ENCODE data around the gene WDCP.

The WDCP gene

GRCh38 chr2:24009680-24010476 is 37.3 kb downstream of the WDCP start, which contains the start of gene MFSD2B:
MFSD2B (plus strand) TSS chr2:24010085; CDS start chr2:24010097, 12 bp downstream.
- no peaks in the 10 kb centered on the region for H3K9me3 Mint-ChIP-seq
- DNase-seq: no peak
- peaks cover 2% of the 10 kb centered on the region for H3K4me1 Mint-ChIP-seq
- CTCF ChIA-PET: interaction anchor here (1.7 kb wide), 1 partner anchor 185 kb away, joined by 4 read pairs; no protein-coding TSS in a partner anchor
- no peak within 1 kb of the TSS for H3K4me3 Mint-ChIP-seq
- H3K27ac Mint-ChIP-seq: no peak within 1 kb of the TSS
- no peaks in the 10 kb centered on the region for H3K36me3 Mint-ChIP-seq
- H3K27me3 Mint-ChIP-seq: peaks cover 55% of the 10 kb centered on the region

- CTCF ChIA-PET: interaction anchor here (1.7 kb wide), 1 partner anchor 185 kb away, joined by 4 read pairs; no protein-coding TSS in a partner anchor
- Mint-ChIP-seq H3K4me3 (no peak overlapping the region), H3K9me3 (no peaks in the 10 kb centered on the region), H3K4me1 (peaks cover 2% of the 10 kb centered on the region), H3K36me3 (no peaks in the 10 kb centered on the region), H3K27ac (no peak overlapping the region), H3K27me3 (peaks cover 55% of the 10 kb centered on the region)
- no peak for DNase-seq
Observed at GRCh38 chr2:24009367-24009679, 37.9 kb downstream of the WDCP start.

DNA sequence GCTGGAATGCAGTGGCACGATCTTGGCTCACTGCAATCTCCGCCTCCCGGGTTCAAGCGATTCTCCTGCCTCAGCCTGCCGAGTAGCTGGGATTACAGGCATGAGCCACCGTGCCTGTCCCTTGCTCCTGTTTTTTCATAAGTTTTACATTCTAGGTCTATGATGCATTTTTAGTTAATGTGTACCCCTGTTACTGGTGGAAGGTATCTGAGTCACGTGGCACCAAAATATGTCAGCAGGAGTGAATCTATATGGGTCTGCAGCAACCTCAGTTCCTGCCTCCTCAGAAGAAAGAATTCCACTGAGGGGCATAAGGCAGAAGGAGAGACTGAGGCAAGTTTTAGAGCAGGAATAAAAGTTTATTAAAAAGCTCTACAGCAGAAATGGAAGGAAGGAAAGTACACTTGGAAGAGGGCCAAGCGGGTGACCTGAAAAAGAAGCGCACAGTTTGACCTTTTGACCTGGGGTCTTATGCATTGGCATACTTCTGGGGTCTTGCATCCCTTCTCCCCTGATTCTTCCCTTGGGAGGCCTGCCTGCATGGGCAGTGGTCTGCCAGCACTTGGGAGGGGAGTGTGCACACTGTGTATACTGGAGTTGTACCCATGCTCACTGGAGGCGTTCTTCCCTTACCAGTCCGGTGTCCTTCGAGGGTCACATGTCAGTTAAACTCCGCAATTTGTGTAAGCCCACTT is 38.4 kb downstream of the WDCP start:
- Mint-ChIP-seq H3K9me3 (no peaks in the 10 kb centered on the region), H3K27ac (no peak overlapping the region), H3K4me3 (no peak overlapping the region), H3K4me1 (peaks cover 2% of the 10 kb centered on the region), H3K27me3 (peaks cover 55% of the 10 kb centered on the region), H3K36me3 (no peaks in the 10 kb centered on the region)
- DNase-seq: no peak
- CTCF ChIA-PET: interaction anchor here (1.7 kb wide), 1 partner anchor 184 kb away, joined by 4 read pairs; no protein-coding TSS in a partner anchor

DNA sequence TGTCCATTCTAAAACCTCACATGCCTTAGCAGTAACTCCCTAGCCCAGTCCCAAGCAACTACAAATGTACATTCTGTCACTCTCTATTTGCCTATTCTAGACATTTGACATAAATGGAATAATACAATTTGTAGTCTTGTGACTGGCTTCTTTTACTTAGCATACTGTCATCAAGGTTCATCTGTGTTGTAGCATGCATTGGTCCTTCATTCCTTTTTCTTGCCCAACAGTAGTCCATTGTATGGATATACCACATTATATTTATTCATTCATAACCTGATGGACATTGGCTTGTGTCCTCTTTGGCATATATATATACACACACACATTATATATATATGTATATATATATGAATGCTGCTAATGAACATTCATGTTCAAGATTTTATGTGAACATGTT is 39.5 kb downstream of the WDCP start:
- Mint-ChIP-seq H3K36me3 (no peaks in the 10 kb centered on the region), H3K27me3 (peaks cover 45% of the 10 kb centered on the region), H3K4me3 (no peak overlapping the region), H3K4me1 (peaks cover 2% of the 10 kb centered on the region), H3K9me3 (no peaks in the 10 kb centered on the region), H3K27ac (no peak overlapping the region)
- DNase-seq: no peak
- CTCF ChIA-PET: no interaction called here

- no peaks in the 10 kb centered on the region for H3K9me3 Mint-ChIP-seq
- no peaks in the 10 kb centered on the region for H3K4me1 Mint-ChIP-seq
- H3K27ac Mint-ChIP-seq: no peak overlapping the region
- H3K4me3 Mint-ChIP-seq: no peak overlapping the region
- CTCF ChIA-PET: no interaction called here
- H3K36me3 Mint-ChIP-seq: peaks cover 2% of the 10 kb centered on the region
- no peaks in the 10 kb centered on the region for H3K27me3 Mint-ChIP-seq
- no peak for DNase-seq
Observed at GRCh38 chr2:23994567-23994966, 52.6 kb downstream of the WDCP start.

- H3K36me3 Mint-ChIP-seq: peaks cover 2% of the 10 kb centered on the region
- no peak overlapping the region for H3K27ac Mint-ChIP-seq
- no peaks in the 10 kb centered on the region for H3K27me3 Mint-ChIP-seq
- H3K9me3 Mint-ChIP-seq: no peaks in the 10 kb centered on the region
- DNase-seq: no peak
- H3K4me1 Mint-ChIP-seq: no peaks in the 10 kb centered on the region
- CTCF ChIA-PET: no interaction called here
- H3K4me3 Mint-ChIP-seq: no peak overlapping the region
Observed at GRCh38 chr2:23993736-23994269, 53.4 kb downstream of the WDCP start.

- Mint-ChIP-seq H3K36me3 (no peaks in the 10 kb centered on the region), H3K27me3 (no peaks in the 10 kb centered on the region), H3K4me1 (no peaks in the 10 kb centered on the region), H3K4me3 (no peak overlapping the region), H3K27ac (no peak overlapping the region), H3K9me3 (no peaks in the 10 kb centered on the region)
- CTCF ChIA-PET: no interaction called here
- no peak for DNase-seq
Observed at GRCh38 chr2:23992931-23993330, 54.3 kb downstream of the WDCP start.

GRCh38 chr2:23988371-23988770 is 58.8 kb downstream of the WDCP start:
- no peaks in the 10 kb centered on the region for H3K27me3 Mint-ChIP-seq
- CTCF ChIA-PET: no interaction called here
- no peaks in the 10 kb centered on the region for H3K9me3 Mint-ChIP-seq
- H3K4me3 Mint-ChIP-seq: no peak overlapping the region
- no peak for DNase-seq
- no peak overlapping the region for H3K27ac Mint-ChIP-seq
- H3K36me3 Mint-ChIP-seq: peaks cover 2% of the 10 kb centered on the region
- no peaks in the 10 kb centered on the region for H3K4me1 Mint-ChIP-seq
